ENCODE data around the gene HSPH1.

DNA sequence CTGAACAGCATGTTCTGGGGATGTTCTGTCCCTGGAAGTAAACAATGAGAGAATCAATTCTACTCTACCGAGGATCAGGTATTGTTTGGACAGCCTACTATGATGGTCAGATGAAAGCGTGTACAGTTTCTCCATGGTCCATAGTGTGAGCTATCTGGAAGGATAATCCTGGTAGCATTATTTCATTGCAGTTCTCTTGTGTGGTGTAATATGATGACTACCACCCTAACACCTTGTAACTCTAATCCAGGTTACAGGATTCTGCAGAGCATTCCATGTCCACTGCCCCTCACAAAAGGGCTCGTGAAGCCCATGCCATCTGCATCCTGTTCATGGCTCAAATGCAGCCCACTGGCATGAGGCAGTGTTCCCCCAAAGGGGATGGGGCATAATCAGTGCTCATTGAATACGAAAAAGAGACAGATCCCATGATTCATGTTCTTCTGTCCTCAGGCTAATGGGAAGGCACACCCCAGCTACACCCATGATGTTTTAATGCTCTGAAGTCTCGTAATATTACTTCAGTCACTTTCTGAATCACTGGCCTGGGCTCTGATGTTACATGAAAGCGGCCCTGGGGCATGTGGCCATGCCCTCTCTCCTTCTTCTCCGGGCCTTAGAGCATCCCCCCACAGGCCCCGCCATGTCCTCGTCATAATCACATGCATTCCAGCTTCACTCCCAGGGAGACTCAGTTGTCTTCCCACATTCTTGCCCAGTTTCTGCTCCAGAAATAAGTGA is 68.4 kb downstream of the HSPH1 start:
- TF ChIP-seq, protein P1, sequence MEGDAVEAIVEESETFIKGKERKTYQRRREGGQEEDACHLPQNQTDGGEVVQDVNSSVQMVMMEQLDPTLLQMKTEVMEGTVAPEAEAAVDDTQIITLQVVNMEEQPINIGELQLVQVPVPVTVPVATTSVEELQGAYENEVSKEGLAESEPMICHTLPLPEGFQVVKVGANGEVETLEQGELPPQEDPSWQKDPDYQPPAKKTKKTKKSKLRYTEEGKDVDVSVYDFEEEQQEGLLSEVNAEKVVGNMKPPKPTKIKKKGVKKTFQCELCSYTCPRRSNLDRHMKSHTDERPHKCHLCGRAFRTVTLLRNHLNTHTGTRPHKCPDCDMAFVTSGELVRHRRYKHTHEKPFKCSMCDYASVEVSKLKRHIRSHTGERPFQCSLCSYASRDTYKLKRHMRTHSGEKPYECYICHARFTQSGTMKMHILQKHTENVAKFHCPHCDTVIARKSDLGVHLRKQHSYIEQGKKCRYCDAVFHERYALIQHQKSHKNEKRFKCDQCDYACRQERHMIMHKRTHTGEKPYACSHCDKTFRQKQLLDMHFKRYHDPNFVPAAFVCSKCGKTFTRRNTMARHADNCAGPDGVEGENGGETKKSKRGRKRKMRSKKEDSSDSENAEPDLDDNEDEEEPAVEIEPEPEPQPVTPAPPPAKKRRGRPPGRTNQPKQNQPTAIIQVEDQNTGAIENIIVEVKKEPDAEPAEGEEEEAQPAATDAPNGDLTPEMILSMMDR (IDR thresholded peaks at IDR 0.05), result no peak
- no peak for TF ChIP-seq POLR2A (IDR thresholded peaks at IDR 0.05)

All from adrenal gland (tissue), 5 donors.